ENCODE measurements around the gene SCRT2. TPM values are rescaled to one million over a fixed set of nuclear protein-coding genes. Genes with fewer than 3 reads are reported as not detected.

SCRT2 gene
- total and polyA plus RNA-seq, 9 of the 15 experiments (the other 6 are each of a cell fraction or from before 2014, with no cell fraction given) = 0.04 to 0.75 (median 0.13) TPM; not detected in 2

GRCh38 chr20:651713-652614 lies 23.6 kb downstream of the SCRT2 start (continued):
- peak; percentile 49 for TF ChIP-seq ARID4B (CRISPR knock-in tag; IDR thresholded peaks at IDR 0.05)
- TF ChIP-seq DPF2 (IDR thresholded peaks at IDR 0.05) = peak; percentile 63
- no peak for TF ChIP-seq KDM4B (IDR thresholded peaks at IDR 0.05; ENCODE audit: borderline replicate concordance in 2 of 2, low read depth in 1 of 2)
- TF ChIP-seq THRAP3 (IDR thresholded peaks at IDR 0.05; ENCODE audit: borderline replicate concordance) = no peak
- TF ChIP-seq MBD2 (IDR thresholded peaks at IDR 0.05; ENCODE audit: borderline replicate concordance, low read depth) = no peak
- TF ChIP-seq BHLHE40 (IDR thresholded peaks at IDR 0.05; ENCODE audit: low read length) = peak; percentile 57; the same call in 1 of the 2 replicates
- no peak for TF ChIP-seq CREB3 (tag; conservative IDR thresholded peaks at IDR 0.05; ENCODE audit: low read depth)
- TF ChIP-seq POU5F1 (IDR thresholded peaks at IDR 0.05; ENCODE audit: borderline replicate concordance, low read depth, low read length, partially characterized antibody) = no peak
- peak; percentile 69 to 88; a peak in 3 of 4 replicates for TF ChIP-seq MNT (conservative IDR thresholded peaks at IDR 0.05)
- TF ChIP-seq EGR1 (conservative IDR thresholded peaks at IDR 0.05) = 0 out of 2 replicates have a peak, but pooled peaks have one; percentile 6
- no peak for TF ChIP-seq MEIS2 (IDR thresholded peaks at IDR 0.05; ENCODE audit: partially characterized antibody)
- TF ChIP-seq TEAD2 (tag; IDR thresholded peaks at IDR 0.05) = no peak
- TF ChIP-seq KLF16 (IDR thresholded peaks at IDR 0.05) = no peak
- TF ChIP-seq ZNF263 (CRISPR knock-in tag; IDR thresholded peaks at IDR 0.05; ENCODE audit: borderline replicate concordance) = 0 out of 2 replicates have a peak, but pooled peaks have one; percentile 9
- TF ChIP-seq ZFX (CRISPR knock-in tag; IDR thresholded peaks at IDR 0.05) = peak; percentile 75

All from K562 (cell line).